ENCODE measurements around the gene KRTAP10-11. TPM values are rescaled to one million over a fixed set of nuclear protein-coding genes. Genes with fewer than 3 reads are reported as not detected.

Gene KRTAP10-11
- total and polyA plus RNA-seq, 2 of the 8 experiments (the other 6 are each of a cell fraction or from before 2014, with no cell fraction given), result not detected

DNA sequence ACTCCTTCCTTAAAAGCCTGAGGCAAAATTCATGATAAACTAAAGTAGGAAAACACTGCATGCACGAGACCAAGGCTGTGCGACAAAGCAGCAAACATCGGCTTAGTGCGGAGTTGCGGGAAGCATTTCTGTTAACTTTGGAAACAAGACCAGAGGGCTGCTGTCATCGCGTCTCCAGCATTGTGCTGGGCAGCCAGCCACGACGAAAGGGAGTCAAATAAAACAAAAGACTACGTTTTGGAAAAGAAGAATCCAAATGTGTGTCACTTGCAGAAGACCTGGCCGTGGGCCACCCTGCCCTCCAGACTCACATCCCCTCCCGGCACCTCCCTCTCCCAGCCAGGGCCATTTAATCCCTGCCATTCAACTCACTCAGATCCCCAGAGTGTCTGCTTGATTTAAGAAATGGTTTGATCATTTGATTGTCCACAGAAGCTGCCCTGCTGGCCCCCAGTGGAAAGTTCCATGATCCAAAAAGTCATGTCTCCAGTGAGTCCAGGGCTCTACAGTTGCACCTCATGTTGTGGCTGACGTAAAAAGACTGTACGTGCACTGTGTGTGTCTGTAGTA, 2.4 kb upstream of the KRTAP10-11 start:
- no peak overlapping the region for H4K91ac ChIP-seq (replicated peaks; ENCODE audit: insufficient read length, low read length)
- H2BK12ac ChIP-seq (ENCODE audit: low read depth, low read length), result no peak overlapping the region
- no peak for FAIRE-seq
- no peaks in the 10 kb centered on the region for H4K20me1 ChIP-seq (replicated peaks in 1 of 2; ENCODE audit: control insufficient read depth in 1 of 2, insufficient read depth in 2 of 2, low read length in 2 of 2)
- H3K9ac ChIP-seq (replicated peaks in 1 of 4; ENCODE audit: extremely low read depth in 1 of 4, low read depth in 3 of 4, low read length in 3 of 4), result no peak overlapping the region
- ChIA-PET POLR2A (ENCODE audit: partially characterized antibody) (no interaction called here), CTCF (ENCODE audit: partially characterized antibody) (no interaction called here)
- H4K5ac ChIP-seq (ENCODE audit: insufficient read length, low read depth, low read length), result no peak overlapping the region
- H3K79me1 ChIP-seq (ENCODE audit: low read depth, low read length), result no peaks in the 10 kb centered on the region; the same call in 1 of the 2 replicates
- peaks cover 3 to 8% of the 10 kb centered on the region in 2 experiments; a peak in 3 of 4 replicates for H3K9me3 ChIP-seq (ENCODE audit: insufficient read depth in 2 of 2, low read depth in 1 of 2, low read length in 1 of 2)
- no peak overlapping the region for H2BK120ac ChIP-seq (replicated peaks; ENCODE audit: low read depth, low read length)
- H2AFZ ChIP-seq (ENCODE audit: low read length), result no peak overlapping the region
- H3K18ac ChIP-seq (ENCODE audit: extremely low read depth, low read length), result no peak overlapping the region
- H3K23me2 ChIP-seq (ENCODE audit: low read depth, low read length), result no peaks in the 10 kb centered on the region; the same call in 1 of the 2 replicates
- no peak overlapping the region for H2BK5ac ChIP-seq (ENCODE audit: low read depth, low read length)
- H3K4me1 ChIP-seq (replicated peaks in 1 of 4; ENCODE audit: control insufficient read depth in 3 of 4, insufficient read depth in 4 of 4, low read length in 3 of 4), result peaks cover 0 to 14% (median 4%) of the 10 kb centered on the region in 4 experiments; a peak in 3 of 7 replicates
- H3K4me2 ChIP-seq (ENCODE audit: insufficient read depth in 1 of 2, low read depth in 2 of 2, low read length in 2 of 2), result no peak overlapping the region
- no peak overlapping the region for H3K4me3 ChIP-seq (ENCODE audit: extremely low read depth in 1 of 4, insufficient read depth in 2 of 4, low read depth in 3 of 4, low read length in 4 of 4)
- H2BK20ac ChIP-seq (ENCODE audit: low read length), result no peak overlapping the region
- H2AK5ac ChIP-seq (ENCODE audit: low read depth, low read length), result no peak overlapping the region
- H3K14ac ChIP-seq (ENCODE audit: insufficient read length), result no peak overlapping the region
- H3K36me3 ChIP-seq (ENCODE audit: control insufficient read depth in 2 of 4, insufficient read depth in 4 of 4, low read length in 3 of 4), result no peaks in the 10 kb centered on the region
- H3K27ac ChIP-seq (ENCODE audit: low read depth, low read length), result no peak overlapping the region
- no peaks in the 10 kb centered on the region for H3K27me3 ChIP-seq (replicated peaks in 1 of 4; ENCODE audit: control insufficient read depth in 3 of 4, extremely low read depth in 1 of 4, insufficient read depth in 3 of 4, low read length in 3 of 4)
- H3K79me2 ChIP-seq (ENCODE audit: control insufficient read depth in 1 of 2, insufficient read depth in 2 of 2, low read length in 2 of 2), result no peaks in the 10 kb centered on the region
- no peak for DNase-seq (ENCODE audit: low read depth in 1 of 2, low spot score in 2 of 2)
- 75% methylated on average over 14 of the region's 14 CpGs; no CpG with 5 or more reads in 1 of the 2 experiments for WGBS, 2 experiments (ENCODE audit: extremely low coverage in 1 of 2, insufficient coverage in 1 of 2, insufficient read length in 1 of 2, insufficient replicate concordance in 2 of 2, low coverage in 1 of 2, low lambda C conversion rate in 2 of 2, missing lambda C conversion rate in 1 of 2)
- no peak overlapping the region for H4K8ac ChIP-seq (ENCODE audit: extremely low read depth, insufficient read depth, low read length)
- no peak overlapping the region for H3K23ac ChIP-seq (ENCODE audit: insufficient read length)
- no peak overlapping the region for H3K56ac ChIP-seq (replicated peaks; ENCODE audit: insufficient read length, low read depth, low read length)
- no peak overlapping the region for H3K4ac ChIP-seq (replicated peaks; ENCODE audit: insufficient read length, low read depth, low read length)
- H2BK15ac ChIP-seq (ENCODE audit: low read length), result no peak overlapping the region
- no peak for TF ChIP-seq KDM5A (IDR thresholded peaks at IDR 0.05; ENCODE audit: low read length)
- no peak for TF ChIP-seq SRF (IDR thresholded peaks at IDR 0.05; ENCODE audit: low read depth, low read length)
- TF ChIP-seq MAFK (IDR thresholded peaks at IDR 0.05; ENCODE audit: low read depth, low read length), result no peak
- TF ChIP-seq, protein P1, sequence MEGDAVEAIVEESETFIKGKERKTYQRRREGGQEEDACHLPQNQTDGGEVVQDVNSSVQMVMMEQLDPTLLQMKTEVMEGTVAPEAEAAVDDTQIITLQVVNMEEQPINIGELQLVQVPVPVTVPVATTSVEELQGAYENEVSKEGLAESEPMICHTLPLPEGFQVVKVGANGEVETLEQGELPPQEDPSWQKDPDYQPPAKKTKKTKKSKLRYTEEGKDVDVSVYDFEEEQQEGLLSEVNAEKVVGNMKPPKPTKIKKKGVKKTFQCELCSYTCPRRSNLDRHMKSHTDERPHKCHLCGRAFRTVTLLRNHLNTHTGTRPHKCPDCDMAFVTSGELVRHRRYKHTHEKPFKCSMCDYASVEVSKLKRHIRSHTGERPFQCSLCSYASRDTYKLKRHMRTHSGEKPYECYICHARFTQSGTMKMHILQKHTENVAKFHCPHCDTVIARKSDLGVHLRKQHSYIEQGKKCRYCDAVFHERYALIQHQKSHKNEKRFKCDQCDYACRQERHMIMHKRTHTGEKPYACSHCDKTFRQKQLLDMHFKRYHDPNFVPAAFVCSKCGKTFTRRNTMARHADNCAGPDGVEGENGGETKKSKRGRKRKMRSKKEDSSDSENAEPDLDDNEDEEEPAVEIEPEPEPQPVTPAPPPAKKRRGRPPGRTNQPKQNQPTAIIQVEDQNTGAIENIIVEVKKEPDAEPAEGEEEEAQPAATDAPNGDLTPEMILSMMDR (IDR thresholded peaks at IDR 0.05; ENCODE audit: control extremely low read depth in 1 of 3, insufficient read depth in 1 of 3, low read depth in 1 of 3, low read length in 3 of 3), result no peak
- TF ChIP-seq, protein P2, sequence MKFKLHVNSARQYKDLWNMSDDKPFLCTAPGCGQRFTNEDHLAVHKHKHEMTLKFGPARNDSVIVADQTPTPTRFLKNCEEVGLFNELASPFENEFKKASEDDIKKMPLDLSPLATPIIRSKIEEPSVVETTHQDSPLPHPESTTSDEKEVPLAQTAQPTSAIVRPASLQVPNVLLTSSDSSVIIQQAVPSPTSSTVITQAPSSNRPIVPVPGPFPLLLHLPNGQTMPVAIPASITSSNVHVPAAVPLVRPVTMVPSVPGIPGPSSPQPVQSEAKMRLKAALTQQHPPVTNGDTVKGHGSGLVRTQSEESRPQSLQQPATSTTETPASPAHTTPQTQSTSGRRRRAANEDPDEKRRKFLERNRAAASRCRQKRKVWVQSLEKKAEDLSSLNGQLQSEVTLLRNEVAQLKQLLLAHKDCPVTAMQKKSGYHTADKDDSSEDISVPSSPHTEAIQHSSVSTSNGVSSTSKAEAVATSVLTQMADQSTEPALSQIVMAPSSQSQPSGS (IDR thresholded peaks at IDR 0.05; ENCODE audit: low read length), result no peak
- no peak for TF ChIP-seq TBP (IDR thresholded peaks at IDR 0.05; ENCODE audit: low read depth, low read length)
- no peak for TF ChIP-seq SUZ12 (IDR thresholded peaks at IDR 0.05; ENCODE audit: low read length)
- TF ChIP-seq TAF7 (optimal IDR thresholded peaks at IDR 0.05; ENCODE audit: borderline replicate concordance, low read depth, low read length), result no peak
- TF ChIP-seq TEAD4 (IDR thresholded peaks at IDR 0.05; ENCODE audit: low read depth, low read length), result no peak
